TTC549 (cell line): Measurements from ENCODE around the gene SPPL2C.

Experiments used
- FAIRE-seq: peaks from 2 replicates; lab custom pipeline; 2012; peaks lifted over from hg19 to GRCh38; lab: Jason Lieb, UNC

Gene SPPL2C

GRCh38 chr17:45833920-45834319 is 10.8 kb upstream of the SPPL2C start:
- no peak for FAIRE-seq

GRCh38 chr17:45834471-45835396 is 9.9 kb upstream of the SPPL2C start:
- no peak for FAIRE-seq

DNA sequence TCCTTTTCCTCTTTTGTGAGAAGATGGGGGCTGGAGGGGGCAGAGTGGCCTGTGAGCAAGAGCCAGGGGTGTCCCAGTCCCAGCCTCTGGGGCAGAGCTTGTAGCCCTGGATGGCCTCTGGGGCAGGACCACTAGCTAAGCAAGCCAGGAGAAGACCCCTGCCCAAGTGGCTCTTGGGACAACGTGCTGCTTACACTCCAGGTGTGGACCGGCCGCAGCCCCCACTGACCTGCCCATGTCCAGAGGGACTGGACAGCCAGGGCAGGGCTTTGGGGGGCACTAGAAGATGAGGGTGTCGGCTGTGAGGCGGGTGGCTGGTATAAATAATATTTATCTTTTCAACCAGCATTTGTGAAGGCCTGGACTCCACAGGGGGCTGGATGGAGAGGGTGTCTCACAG is 9.2 kb upstream of the SPPL2C start:
- FAIRE-seq = no peak

DNA sequence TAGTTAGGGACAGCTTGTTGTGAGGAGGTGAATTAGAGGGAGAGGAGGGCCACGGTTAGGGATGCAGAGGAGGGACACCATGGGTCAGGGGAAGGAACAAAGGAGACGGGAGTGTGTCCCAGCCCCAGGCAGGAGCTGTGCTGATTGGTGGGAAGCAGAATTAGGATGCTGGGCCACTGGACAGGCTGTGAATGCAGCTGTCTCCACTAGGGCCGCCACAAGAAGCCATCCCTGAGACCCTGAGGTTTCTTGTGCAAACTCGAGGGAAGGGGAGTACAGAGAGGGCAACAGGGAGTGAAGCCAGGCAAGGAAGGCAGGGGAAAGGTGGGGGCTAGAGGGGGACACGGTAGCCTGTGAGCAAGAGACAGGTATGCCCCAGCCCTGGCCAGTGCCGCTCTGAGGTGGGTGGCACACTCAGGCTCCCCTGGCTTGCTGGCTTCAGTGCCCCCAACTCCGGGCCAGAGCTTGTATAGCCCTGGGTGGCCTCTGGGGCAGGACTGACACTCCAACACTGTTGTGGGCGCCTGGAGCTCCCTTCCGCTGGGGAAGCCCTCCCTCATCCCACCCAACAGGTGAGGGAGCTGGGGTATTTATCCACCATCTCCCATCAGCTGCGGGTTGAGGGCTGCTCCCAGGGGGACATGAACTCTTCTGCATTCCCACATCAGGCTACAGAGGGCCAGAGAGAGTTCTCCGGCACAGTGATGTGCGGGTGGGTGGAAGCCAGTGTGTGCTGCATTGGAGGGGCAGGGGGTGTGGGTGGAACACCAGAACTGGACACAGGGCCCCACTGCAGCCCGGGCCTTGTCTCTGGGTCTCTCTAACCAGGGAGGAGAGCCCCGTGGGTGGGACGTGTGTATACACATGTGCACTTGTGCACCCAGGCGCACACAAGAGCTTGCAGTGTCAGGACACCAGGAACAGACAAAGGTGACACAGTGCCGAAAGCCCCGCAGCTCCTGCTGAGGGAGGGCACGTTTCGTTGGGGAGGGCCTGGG is 8.3 kb upstream of the SPPL2C start:
- no peak for FAIRE-seq

DNA sequence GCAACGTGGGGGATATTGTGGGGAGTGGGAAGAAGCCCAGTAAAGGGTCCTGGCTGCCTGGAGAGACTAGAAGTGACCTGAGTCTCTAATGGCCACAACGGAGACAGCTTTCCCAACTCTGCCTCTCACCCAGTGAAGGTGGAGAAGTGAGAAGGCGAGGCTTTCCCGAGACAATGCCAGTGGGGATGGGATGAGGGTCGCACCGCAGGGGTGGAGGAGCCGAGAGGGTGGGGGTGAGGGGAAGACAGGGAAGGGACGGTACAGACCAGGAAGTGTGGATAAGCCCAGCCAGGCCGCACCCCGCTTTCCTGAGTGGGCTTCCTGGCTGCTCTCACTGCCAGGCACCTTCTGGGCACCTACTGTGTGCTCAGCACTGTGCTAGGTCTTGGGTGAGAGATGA is 7.5 kb upstream of the SPPL2C start:
- FAIRE-seq = no peak

GRCh38 chr17:45837603-45838002 is 7.1 kb upstream of the SPPL2C start:
- no peak for FAIRE-seq

- FAIRE-seq = no peak
These were observed 5.9 kb upstream of the SPPL2C start for GRCh38 chr17:45838751-45839295.

DNA sequence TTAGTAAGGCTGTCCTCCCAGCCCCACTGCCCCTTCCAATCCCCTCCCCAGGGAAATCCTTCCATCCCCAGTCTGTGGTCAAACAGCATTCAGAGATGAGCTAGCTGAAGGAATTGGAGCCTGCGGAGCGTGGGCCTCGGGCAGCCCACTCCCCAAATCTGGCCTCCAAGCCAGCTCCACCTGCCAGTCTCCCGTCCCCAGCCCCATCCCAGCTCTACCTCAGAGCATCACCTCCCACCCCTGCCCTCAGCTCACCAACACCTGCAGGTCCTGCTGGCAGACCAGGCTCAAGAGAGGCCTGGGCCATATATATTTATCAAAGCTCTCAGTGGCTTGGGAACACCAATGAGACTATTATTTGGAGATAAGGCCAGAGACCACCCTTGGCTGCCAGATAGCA is 5.2 kb upstream of the SPPL2C start:
- no peak for FAIRE-seq

DNA sequence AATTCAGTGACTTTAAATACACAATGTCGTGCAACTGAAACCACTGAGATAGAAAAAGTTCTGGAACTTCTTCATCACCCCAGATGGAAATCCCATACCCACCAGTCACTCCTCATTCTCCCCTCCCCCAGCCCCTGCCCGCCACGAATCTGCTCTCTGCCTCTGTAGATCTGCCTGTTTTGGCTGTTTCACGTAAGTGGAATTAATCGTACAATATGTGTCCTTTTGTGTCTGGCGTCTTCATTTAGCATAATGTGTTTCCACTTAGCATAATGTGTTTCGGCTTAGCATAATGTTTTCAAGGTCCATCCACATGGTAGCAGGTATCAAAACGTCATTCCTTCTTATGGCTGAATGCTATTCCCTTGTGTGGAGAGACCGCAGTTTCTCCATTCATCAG is 3.5 kb upstream of the SPPL2C start:
- no peak for FAIRE-seq

DNA sequence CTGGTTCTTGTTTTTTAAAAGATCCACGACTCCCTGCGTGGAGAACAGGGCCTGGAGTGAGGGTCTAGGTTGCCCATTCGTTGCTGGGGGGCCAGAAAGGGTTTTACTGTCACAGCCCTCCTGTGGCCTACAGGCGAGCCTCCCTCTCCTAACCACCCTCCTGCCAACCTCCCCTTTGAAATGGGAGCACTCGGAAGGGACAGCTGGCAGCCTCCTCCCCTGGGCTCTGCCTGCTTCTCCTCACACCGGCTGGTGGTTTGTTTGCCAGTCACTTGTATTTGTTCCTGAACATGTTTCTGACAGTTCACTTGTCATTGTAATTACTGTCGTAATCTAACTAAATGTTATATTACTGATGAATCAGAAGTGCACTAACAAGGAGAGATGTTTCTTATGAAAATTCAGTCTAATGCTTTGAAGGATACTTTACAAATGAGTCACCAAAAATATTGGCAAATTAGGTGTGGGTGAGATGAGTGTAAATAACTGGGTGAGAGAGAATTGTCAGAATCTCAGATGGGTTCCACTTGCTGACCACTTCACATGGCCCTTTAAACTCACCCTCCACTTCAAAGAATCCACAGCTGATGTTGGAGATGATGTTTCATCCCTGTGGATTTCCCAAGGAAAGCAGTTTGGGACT is 2.7 kb upstream of the SPPL2C start:
- FAIRE-seq = no peak

GRCh38 chr17:45843722-45844121 is 959 bp upstream of the SPPL2C start:
- no peak for FAIRE-seq

- no peak for FAIRE-seq
These were observed 900 bp downstream of the SPPL2C start for GRCh38 chr17:45845376-45846185.

DNA sequence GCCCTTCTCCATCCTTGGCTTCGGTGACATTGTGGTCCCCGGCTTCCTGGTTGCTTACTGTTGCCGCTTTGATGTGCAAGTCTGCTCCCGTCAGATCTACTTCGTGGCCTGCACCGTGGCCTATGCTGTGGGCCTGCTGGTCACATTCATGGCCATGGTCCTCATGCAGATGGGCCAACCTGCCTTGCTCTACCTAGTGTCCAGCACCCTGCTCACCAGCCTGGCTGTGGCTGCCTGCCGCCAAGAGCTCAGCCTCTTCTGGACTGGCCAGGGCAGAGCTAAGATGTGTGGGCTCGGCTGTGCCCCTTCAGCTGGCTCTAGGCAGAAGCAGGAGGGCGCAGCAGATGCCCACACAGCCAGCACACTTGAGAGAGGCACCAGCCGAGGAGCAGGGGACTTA is 1.5 kb downstream of the SPPL2C start:
- FAIRE-seq = no peak

DNA sequence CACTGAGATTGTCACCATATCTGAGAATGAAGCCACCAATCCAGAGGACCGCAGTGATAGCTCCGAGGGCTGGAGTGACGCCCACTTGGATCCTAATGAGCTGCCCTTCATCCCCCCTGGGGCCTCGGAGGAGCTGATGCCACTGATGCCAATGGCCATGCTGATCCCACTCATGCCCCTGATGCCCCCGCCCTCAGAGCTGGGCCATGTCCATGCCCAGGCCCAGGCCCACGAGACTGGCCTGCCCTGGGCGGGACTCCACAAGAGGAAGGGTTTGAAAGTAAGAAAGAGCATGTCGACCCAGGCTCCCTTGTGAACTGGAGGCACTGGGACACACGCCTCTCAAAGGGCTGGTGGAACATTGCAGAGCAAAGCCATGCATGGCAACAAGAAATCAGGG is 2.0 kb downstream of the SPPL2C start:
- no peak for FAIRE-seq

- no peak for FAIRE-seq
These were observed 2.4 kb downstream of the SPPL2C start for GRCh38 chr17:45847101-45847500.

DNA sequence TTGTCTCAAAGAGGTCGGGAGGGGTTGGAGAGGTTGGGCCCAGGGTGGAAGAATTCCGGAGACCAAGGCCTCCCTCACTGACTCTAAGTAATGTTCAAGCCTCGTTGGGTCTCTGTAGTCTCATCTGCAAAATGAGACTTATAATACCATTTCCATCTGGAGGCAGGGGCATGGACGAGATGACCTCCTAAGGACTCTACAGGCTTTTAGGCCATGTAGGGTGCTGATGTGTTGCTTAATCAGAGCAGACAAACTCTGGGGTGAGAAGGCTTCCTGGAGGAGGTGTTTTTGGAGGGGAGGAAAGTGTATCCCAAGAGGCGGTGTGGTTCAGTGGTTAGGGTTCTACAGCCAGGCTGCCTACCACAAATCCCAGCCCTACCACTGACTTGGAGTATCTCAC is 3.1 kb downstream of the SPPL2C start:
- FAIRE-seq = no peak

DNA sequence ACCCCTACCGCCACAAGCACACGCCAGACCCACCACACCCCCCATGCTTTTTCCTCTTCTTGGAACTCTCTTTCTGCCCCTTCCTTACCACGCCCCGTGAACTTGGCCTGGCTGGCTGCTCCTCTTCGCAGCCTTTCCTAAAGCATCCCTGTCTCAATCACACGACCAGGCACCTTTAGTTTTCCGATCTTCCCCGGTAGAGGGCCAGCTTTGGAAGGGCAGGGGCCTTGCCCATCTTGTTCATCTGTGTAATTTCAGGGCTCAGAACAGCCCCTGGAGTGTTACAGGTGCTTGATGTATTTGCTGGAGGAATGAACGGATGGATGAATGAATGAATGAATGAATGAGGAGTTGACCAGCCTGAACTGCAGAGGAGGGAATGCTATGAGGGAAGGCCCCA is 3.7 kb downstream of the SPPL2C start:
- no peak for FAIRE-seq

DNA sequence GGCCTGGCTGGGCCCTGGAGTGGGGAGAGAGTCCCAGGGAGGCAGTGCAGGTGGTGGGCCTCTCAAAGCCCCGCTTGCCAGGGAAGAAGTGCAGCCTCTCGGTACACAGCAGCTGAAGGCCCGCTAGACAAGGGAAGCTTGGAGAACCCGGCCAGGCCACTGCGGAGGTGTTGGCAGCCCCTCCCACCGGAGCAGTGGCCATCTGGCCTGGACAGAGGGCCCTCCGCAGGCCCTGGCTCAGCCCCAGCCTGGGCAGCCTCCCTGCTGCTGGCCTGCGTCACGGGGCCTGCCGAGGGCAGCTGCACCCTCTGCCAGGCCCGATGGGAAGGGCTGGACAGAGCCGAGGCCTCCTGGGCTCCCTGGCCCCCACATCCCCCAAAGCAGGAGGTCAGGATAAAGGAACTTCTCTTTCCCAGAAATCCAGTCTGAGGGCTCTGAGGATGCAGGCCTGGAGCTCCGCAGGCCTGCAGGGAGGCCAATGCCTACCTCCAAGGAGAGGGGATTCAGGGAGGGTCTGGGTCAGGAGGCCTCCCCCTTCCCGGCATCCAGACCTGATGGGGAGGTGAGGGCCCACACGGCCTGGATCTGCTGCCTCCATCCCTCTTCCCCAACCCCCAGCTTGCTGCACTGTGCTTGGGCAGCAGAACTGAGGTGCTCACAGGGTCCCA is 4.3 kb downstream of the SPPL2C start:
- no peak for FAIRE-seq

GRCh38 chr17:45849536-45849990 is 4.9 kb downstream of the SPPL2C start:
- FAIRE-seq = no peak

- no peak for FAIRE-seq
These were observed 5.3 kb downstream of the SPPL2C start for GRCh38 chr17:45850011-45850410.

DNA sequence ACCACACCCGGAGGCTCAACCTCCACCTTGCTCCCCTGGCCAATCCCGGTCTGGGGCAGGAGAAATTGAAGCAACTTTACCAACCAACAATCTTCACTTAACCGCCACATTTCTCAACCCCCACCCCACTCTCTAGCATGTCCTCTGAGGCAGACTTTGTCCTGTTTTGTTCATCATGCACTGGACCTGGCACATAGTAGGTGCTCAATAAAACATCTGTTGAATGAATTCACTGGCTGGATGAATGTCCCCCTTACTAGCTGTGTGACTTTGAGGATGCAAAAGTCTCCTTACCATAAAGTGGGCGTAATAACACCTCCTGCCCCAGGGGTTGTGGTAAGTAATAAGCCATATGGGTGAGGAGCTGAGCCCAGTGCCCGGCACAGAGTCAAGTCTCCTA is 5.8 kb downstream of the SPPL2C start:
- FAIRE-seq = no peak
